Brain microvascular endothelial cell (primary cell): ENCODE results near the gene PRKCB.

Source experiments
- DNase-seq: peaks from one replicate; pipeline ENCODE4 v3.0.0-alpha.2; 2020
- H3K27ac ChIP-seq: fragments of 250-450 bp; sonication (Bioruptor Pico); 2 replicates; pipeline ENCODE4 v1.5.1; 2020; ENCODE audit warnings: mild to moderate bottlenecking, moderate library complexity
- H3K27me3 ChIP-seq: fragments of 250-450 bp; sonication (Bioruptor Pico); replicated peaks from 2 replicates; pipeline ENCODE4 v1.5.1; 2020; ENCODE audit warnings: mild to moderate bottlenecking
- H3K36me3 ChIP-seq: fragments of 250-450 bp; sonication (Bioruptor Pico); replicated peaks from 2 replicates; pipeline ENCODE4 v1.5.1; 2020; ENCODE audit warnings: mild to moderate bottlenecking
- H3K4me3 ChIP-seq: 2 replicates; pipeline ENCODE4 v1.5.1; 2011; ENCODE audit warnings: low read depth, mild to moderate bottlenecking, control low read depth, low read length, moderate library complexity
- in situ Hi-C: cut with HindIII; loops from 2 replicates; pipeline ENCODE4 v1.10.0; 2017; ENCODE audit warnings: low sequenced_read_pairs, low pct_ligation_motif_present
- TF ChIP-seq, protein P1 (sequence below): IDR thresholded peaks from 2 replicates; pipeline ENCODE4 v1.5.1; 2011; ENCODE audit warnings: low read depth, mild to moderate bottlenecking, moderate library complexity, low read length, control low read depth, inconsistent platforms; ENCODE audit errors: missing control alignments

The PRKCB gene

DNA sequence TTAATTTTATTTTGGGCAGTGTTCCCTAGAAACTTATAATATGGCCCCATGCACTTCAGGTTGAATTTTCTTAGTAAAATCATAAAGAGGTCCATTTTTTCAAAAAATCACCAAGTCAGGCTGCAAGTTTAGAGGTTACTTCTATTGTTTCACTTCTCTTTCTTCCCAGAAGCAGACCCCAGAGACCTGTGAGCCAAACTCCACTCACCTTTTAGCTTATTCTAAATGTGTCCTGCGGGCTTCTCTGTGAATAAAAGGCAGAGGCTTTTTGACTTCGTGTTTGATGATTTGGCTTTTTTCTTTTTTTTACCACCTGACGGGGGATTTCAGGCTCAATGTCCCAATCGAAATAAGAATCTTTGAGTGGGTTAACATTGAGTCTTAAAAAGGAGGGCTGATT, 7.4 kb downstream of the PRKCB start:
- in situ Hi-C loops = no loop called here
- H3K4me3 ChIP-seq = no peak overlapping the region
- TF ChIP-seq, protein P1, sequence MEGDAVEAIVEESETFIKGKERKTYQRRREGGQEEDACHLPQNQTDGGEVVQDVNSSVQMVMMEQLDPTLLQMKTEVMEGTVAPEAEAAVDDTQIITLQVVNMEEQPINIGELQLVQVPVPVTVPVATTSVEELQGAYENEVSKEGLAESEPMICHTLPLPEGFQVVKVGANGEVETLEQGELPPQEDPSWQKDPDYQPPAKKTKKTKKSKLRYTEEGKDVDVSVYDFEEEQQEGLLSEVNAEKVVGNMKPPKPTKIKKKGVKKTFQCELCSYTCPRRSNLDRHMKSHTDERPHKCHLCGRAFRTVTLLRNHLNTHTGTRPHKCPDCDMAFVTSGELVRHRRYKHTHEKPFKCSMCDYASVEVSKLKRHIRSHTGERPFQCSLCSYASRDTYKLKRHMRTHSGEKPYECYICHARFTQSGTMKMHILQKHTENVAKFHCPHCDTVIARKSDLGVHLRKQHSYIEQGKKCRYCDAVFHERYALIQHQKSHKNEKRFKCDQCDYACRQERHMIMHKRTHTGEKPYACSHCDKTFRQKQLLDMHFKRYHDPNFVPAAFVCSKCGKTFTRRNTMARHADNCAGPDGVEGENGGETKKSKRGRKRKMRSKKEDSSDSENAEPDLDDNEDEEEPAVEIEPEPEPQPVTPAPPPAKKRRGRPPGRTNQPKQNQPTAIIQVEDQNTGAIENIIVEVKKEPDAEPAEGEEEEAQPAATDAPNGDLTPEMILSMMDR = no peak

DNA sequence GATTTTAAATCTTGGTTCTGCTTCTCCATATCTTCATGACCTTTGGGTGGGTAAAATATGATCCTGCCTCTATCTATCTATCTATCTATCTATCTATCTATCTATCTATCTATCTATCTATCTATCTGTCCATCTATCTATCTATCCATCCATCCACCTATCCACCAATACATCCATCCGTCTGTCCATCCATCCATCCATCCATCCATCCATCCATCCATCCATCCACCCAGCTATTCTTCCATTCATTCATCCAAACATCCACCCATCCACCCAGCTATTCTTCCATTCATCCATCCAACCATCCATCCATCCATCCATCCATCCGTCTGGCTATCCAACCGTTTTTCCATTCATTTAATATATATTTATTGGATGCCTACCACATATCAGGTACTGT, 11.5 kb downstream of the PRKCB start:
- no peaks in the 10 kb centered on the region for H3K27me3 ChIP-seq
- no peak for DNase-seq
- H3K27ac ChIP-seq = no peak overlapping the region
- TF ChIP-seq, protein P1 = no peak
- in situ Hi-C loops = no loop called here
- no peaks in the 10 kb centered on the region for H3K36me3 ChIP-seq
- no peak overlapping the region for H3K4me3 ChIP-seq

More for the DNA sequence above, 7.4 kb downstream of the PRKCB start:
- Histone ChIP-seq H3K27ac (no peak overlapping the region), H3K27me3 (peaks cover under 1% of the 10 kb centered on the region), H3K36me3 (no peaks in the 10 kb centered on the region)
- no peak for DNase-seq

DNA sequence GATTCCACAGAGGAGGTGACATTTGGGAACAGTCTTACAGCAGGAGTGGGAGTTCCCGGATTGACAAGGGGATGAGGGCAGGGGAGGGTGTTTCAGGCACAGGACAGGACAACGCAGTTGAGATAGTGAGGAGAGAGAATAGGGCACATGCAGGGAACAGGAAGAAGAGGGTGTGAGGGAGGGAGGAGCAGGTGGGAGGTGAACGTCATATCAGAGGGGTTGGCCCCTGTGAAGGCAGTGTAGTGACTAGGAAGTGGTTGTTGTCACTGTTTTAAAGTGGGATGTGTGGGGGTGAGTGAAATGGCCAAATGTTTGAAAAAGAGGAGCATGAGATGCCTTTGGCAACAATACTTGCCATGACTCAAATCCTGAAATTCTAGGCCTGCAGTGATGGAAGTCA, 12.2 kb downstream of the PRKCB start:
- Histone ChIP-seq H3K4me3 (no peak overlapping the region), H3K27ac (no peak overlapping the region), H3K27me3 (no peaks in the 10 kb centered on the region), H3K36me3 (no peaks in the 10 kb centered on the region)
- no peak for DNase-seq
- TF ChIP-seq, protein P1 = no peak
- in situ Hi-C loops = no loop called here

DNA sequence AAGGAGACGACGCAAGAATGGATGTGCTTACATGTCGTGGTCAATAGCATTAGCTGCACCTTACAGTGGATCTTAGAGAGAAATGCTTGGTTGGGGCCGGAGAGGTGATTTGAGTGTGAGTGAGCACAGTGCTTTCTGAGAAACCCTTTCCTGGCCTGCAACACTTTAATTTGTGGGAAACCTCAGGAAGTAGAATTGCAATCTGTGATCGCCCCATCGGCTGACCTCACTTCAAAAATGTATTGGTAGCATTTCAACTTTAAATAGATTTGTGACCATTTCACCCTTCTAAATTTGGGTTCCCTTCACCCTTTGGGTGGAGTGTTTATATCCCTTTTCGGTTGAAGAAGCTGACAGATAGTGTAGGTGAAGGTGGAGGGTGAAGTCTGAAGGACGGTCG, 13.2 kb downstream of the PRKCB start:
- no peak overlapping the region for H3K4me3 ChIP-seq
- no peaks in the 10 kb centered on the region for H3K36me3 ChIP-seq
- in situ Hi-C loops = no loop called here
- TF ChIP-seq, protein P1 = no peak
- DNase-seq = no peak
- H3K27me3 ChIP-seq = no peaks in the 10 kb centered on the region
- no peak overlapping the region for H3K27ac ChIP-seq

DNA sequence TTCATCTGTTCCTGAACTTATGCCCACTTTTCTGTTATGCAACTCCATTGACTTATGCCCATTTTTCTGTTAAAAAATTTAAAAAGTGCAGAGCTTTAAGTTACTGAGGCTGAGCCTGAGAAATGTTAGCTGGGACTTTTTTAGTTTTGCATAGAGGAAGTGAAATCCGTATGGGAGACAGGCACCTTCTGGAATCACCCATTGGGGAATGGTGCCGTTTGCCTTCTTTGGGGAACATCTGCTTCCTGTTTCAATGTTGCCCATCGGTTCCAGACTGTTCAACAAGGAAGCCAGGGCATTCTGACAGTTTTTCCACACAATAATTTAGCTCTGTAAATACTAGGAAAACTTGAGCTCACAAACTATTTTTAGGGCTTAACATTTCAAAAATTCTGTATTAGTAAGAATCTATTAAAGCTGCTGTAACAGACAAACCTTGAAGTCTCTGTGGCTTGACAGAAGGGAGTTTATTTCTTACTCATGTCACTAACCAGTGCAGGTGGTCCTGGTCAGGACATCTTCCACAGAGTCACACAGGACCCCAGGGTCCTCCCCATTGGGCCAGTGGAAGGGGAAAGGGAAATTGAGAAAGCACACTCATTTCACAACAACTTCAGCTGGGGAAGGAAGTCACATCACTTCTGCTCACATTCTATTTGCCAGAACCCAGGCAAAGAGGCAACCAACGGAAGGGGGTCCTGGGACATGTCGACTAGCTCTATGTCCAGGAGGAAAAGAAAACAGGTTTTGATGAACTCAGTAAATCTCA, 17.2 kb downstream of the PRKCB start:
- DNase-seq = no peak
- Histone ChIP-seq H3K27ac (no peak overlapping the region), H3K4me3 (no peak overlapping the region), H3K27me3 (no peaks in the 10 kb centered on the region), H3K36me3 (no peaks in the 10 kb centered on the region)
- TF ChIP-seq, protein P1 = no peak
- in situ Hi-C loops = no loop called here

DNA sequence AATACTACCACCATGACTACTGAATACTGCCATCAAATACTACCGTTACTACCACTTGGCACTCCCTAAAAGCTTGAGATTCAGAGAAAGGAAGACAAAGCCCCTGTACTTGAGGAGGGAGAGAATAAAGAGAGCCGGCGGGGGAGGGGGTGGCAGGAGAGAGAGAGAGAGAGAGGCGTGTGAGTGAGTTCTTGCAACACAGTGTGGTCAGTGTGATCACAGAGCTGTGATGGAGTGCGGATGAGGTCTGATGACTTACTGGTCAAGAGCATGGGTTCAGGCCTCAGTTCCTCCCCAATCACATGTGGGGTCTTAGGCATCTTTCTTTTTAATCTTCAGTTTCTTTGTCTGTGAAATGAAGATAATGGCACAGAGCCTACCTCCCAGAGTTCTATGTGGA, 19.2 kb downstream of the PRKCB start:
- DNase-seq = no peak
- in situ Hi-C loops = no loop called here
- Histone ChIP-seq H3K27ac (no peak overlapping the region), H3K36me3 (no peaks in the 10 kb centered on the region), H3K27me3 (no peaks in the 10 kb centered on the region), H3K4me3 (no peak overlapping the region)
- TF ChIP-seq, protein P1 = no peak
